Endothelial cell (in vitro differentiated cells): ENCODE measurements around the gene HSD17B2. TPM values are rescaled to one million over a fixed set of nuclear protein-coding genes. Genes with fewer than 3 reads are reported as not detected.

ENCODE experiments used
- DNase-seq: peaks from one replicate; pipeline ENCODE4 v3.0.0; 2021; ENCODE audit warnings: low spot score
- H3K27ac Mint-ChIP-seq: one replicate; pipeline ENCODE4 v1.8.0; 2021; ENCODE audit warnings: mixed read lengths, inconsistent platforms; ENCODE audit not compliant: unreplicated experiment
- H3K27me3 Mint-ChIP-seq: one replicate; pipeline ENCODE4 v1.8.0; 2021; ENCODE audit warnings: mild to moderate bottlenecking, moderate library complexity, mixed read lengths, inconsistent platforms; ENCODE audit not compliant: unreplicated experiment
- H3K36me3 Mint-ChIP-seq: one replicate; pipeline ENCODE4 v1.8.0; 2021; ENCODE audit warnings: mild to moderate bottlenecking, low read depth, mixed read lengths, inconsistent platforms; ENCODE audit not compliant: unreplicated experiment
- H3K4me1 Mint-ChIP-seq: one replicate; pipeline ENCODE4 v1.8.0; 2021; ENCODE audit warnings: mild to moderate bottlenecking, mixed read lengths, inconsistent platforms; ENCODE audit not compliant: unreplicated experiment
- H3K4me3 Mint-ChIP-seq: one replicate; pipeline ENCODE4 v1.8.0; 2021; ENCODE audit warnings: mild to moderate bottlenecking, mixed read lengths, inconsistent platforms; ENCODE audit not compliant: unreplicated experiment
- H3K9me3 Mint-ChIP-seq: one replicate; pipeline ENCODE4 v1.8.0; 2021; ENCODE audit warnings: mixed read lengths, inconsistent platforms; ENCODE audit not compliant: unreplicated experiment
- total RNA-seq: library from RNA; stranded (reverse); fragmentation: NEBNext Ultra II Directional; extraction: Animal tissue kit (Norgen Biotek cat#: 25700); gene quantifications from one replicate; pipeline ENCODE4 v1.2.1, GENCODE V29; 2021; ENCODE audit not compliant: unreplicated experiment
- TF ChIP-seq, protein P1 (sequence below): fragments of 200-600 bp; sonication (generic); IDR thresholded peaks from one replicate; pipeline ENCODE4 v1.5.0; 2021; ENCODE audit warnings: antibody characterized with exemption; ENCODE audit not compliant: unreplicated experiment

The HSD17B2 gene
- total RNA-seq, 1 donor from 2014 or later, result not detected

DNA sequence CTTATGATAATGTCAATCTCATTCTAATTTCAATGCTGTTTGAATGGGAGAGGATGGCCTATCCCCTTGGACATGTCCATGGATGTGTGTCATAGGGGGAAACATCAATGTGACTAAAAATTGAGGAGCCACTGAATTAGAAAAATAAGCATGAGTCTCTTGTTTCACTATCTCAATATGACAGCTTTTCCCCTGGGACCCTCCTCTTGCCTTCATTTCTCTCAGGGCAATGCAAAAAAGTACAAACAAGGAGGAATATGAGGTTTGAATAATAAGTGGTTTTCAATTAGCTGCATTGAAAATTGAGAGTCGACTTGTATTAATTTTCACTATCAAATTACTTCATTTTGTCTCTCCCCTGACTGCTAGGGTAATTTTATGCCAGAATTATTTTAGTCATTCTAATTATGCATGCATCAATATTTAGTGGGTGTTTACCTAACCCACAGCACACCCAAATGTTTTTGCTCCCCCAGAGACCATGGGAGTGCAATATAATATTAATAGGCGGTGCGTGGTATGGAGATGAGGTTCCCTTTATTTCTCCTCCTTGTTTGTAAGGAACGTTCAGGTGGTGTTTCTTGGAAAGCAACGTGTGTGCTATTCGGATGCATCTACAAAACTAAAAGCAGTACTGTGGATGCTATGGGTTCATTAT lies 17.0 kb upstream of the HSD17B2 start:
- H3K36me3 Mint-ChIP-seq, result no peaks in the 10 kb centered on the region
- no peak overlapping the region for H3K4me3 Mint-ChIP-seq
- TF ChIP-seq, protein P1, sequence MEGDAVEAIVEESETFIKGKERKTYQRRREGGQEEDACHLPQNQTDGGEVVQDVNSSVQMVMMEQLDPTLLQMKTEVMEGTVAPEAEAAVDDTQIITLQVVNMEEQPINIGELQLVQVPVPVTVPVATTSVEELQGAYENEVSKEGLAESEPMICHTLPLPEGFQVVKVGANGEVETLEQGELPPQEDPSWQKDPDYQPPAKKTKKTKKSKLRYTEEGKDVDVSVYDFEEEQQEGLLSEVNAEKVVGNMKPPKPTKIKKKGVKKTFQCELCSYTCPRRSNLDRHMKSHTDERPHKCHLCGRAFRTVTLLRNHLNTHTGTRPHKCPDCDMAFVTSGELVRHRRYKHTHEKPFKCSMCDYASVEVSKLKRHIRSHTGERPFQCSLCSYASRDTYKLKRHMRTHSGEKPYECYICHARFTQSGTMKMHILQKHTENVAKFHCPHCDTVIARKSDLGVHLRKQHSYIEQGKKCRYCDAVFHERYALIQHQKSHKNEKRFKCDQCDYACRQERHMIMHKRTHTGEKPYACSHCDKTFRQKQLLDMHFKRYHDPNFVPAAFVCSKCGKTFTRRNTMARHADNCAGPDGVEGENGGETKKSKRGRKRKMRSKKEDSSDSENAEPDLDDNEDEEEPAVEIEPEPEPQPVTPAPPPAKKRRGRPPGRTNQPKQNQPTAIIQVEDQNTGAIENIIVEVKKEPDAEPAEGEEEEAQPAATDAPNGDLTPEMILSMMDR, result no peak
- H3K9me3 Mint-ChIP-seq, result no peaks in the 10 kb centered on the region
- H3K4me1 Mint-ChIP-seq, result no peaks in the 10 kb centered on the region
- no peaks in the 10 kb centered on the region for H3K27me3 Mint-ChIP-seq
- no peak overlapping the region for H3K27ac Mint-ChIP-seq
- DNase-seq, result no peak

DNA sequence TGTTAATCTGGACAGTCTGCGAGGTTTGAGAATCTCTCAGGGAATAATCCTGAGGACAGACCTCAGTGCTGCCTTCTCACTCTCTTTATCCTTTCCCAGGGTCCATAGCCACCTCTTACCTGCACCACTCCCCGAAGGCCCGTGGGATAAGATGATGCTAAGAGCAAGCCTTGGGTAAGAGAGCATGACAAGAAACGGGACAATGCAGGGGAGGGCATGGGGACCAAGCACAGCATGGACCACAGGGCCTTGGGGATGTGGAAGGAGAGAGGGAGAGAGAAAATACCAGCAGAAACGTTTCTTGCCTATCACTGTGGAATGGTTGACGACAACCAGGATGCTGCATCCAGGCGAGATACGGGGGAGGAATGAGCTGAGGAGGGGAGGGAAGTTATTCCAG lies 15.5 kb upstream of the HSD17B2 start:
- Mint-ChIP-seq H3K9me3 (no peaks in the 10 kb centered on the region), H3K27me3 (peaks cover 3% of the 10 kb centered on the region), H3K36me3 (no peaks in the 10 kb centered on the region), H3K4me3 (no peak overlapping the region), H3K27ac (no peak overlapping the region), H3K4me1 (no peaks in the 10 kb centered on the region)
- DNase-seq, result no peak
- TF ChIP-seq, protein P1, result no peak

DNA sequence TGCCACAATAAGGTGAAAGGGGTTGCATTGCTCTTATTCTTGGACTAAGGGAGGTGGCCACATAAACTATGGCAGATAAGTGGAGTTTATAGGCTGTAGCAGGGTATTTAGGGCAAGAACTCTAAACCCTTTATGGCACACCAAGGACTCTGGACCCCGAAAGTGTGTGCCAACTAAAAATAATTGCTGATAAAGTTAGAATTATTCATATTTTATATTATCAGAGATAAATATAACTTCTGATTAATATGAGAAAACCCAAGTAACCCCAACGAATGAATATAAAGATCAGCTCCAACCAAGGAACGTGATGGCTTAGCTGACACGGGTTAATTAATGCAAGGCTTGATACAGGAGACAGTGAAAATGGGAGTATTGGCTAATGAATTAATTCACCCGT lies 15.0 kb upstream of the HSD17B2 start:
- no peaks in the 10 kb centered on the region for H3K4me1 Mint-ChIP-seq
- H3K27me3 Mint-ChIP-seq, result peaks cover 3% of the 10 kb centered on the region
- no peaks in the 10 kb centered on the region for H3K36me3 Mint-ChIP-seq
- TF ChIP-seq, protein P1, result no peak
- no peak overlapping the region for H3K4me3 Mint-ChIP-seq
- H3K9me3 Mint-ChIP-seq, result no peaks in the 10 kb centered on the region
- no peak for DNase-seq
- no peak overlapping the region for H3K27ac Mint-ChIP-seq

DNA sequence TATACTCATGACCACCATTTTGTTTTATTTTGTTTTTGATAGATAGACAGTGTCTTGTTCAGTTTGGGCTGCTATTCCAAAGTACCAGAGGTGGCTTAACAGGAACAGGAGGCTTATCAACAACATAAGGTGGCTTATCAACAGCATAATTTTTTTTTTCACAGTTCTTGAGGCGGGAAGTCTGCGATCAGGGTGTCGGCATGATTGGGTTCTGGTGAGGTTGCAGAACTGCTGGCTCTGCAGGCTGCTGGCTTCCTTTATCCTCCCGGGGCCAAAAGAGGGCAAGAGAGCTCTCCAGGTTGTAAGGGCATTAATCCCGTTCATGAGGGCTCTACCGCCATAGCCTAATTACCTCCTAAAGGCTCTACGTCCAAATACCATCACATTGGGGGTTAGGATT lies 11.8 kb upstream of the HSD17B2 start:
- Mint-ChIP-seq H3K9me3 (no peaks in the 10 kb centered on the region), H3K36me3 (no peaks in the 10 kb centered on the region), H3K27me3 (peaks cover 3% of the 10 kb centered on the region), H3K27ac (no peak overlapping the region), H3K4me3 (no peak overlapping the region), H3K4me1 (no peaks in the 10 kb centered on the region)
- DNase-seq, result no peak
- TF ChIP-seq, protein P1, result no peak

DNA sequence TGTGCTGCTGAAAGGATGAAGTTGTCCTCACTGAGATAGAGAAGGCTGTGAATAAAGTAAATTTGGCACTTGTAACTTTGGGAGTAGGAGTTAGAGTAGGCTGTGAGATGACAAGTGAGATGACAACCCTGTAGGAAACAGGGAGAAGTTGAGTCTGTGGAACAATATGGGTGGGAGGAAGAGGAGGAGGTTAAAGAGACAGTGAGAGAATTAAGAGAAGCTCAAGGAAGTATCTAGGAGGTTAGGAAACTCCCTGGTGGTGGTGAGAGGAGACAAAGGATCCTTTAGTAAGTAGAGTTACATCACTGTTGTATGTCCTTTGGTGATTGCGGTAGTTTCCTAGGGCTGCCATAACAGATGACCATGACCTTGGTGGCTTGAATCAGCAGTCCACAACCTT lies 10.7 kb upstream of the HSD17B2 start:
- H3K36me3 Mint-ChIP-seq, result no peaks in the 10 kb centered on the region
- TF ChIP-seq, protein P1, result no peak
- DNase-seq, result no peak
- H3K4me3 Mint-ChIP-seq, result no peak overlapping the region
- H3K4me1 Mint-ChIP-seq, result no peaks in the 10 kb centered on the region
- H3K9me3 Mint-ChIP-seq, result no peaks in the 10 kb centered on the region
- no peak overlapping the region for H3K27ac Mint-ChIP-seq
- peaks cover 3% of the 10 kb centered on the region for H3K27me3 Mint-ChIP-seq
